Heart left ventricle (tissue), 13 donors: Measurements from ENCODE around the gene SRC.

Experiments used
- POLR2A ChIP-seq, 2 donors: fragments of 450-650 bp; IDR thresholded peaks; one replicate each; pipeline ENCODE4 v1.6.1; 2017; ENCODE audit warnings: antibody characterized with exemption in 2 of 2, mild to moderate bottlenecking in 2 of 2, moderate library complexity in 2 of 2
- TF ChIP-seq, protein P1 (sequence below), 12 donors: fragments of 200-600 bp; sonication (generic) in 4 of 12; IDR thresholded peaks; one replicate each; pipeline versions ENCODE4 v1.5.0 to v1.8.0; 2018 to 2022; ENCODE audit warnings: antibody characterized with exemption in 12 of 12, mild to moderate bottlenecking in 5 of 12
- donor health status: ischemic (EF 13 %, LVEDD 7.1; RV severe dilation, severe dysfunction).
- donor health status: DM: no; HTN: yes; CAD: no.
- donor health status: DM: no; HTN: no; CAD: no.
- donor health status: ischemic (EF 25% LVEDD 6.9; RV normal size, moderate dysfunction).
- donor health status: ischemic (EF 25% LVEDD 5.7; RV mildly dilated, moderate dysfunction).
- donor health status: ischemic (EF 35%, LVEDD 5.7; RV mildly dilated, moderate dysfunction).
- donor health status: nonischemic (EF 11% LVEDD 7.7; RV severe dilation, severe dysfunction).
- donor health status: DM: yes; HTN: yes; CAD: no.
- donor health status: PGD.
- donor health status: ischemic (EF 29% LVEDD 5.4; RV normal size, mild dysfunction).
- donor health status: nonischemic (EF 23%, LVEDD 6.1; RV moderate dilation, normal function).

DNA sequence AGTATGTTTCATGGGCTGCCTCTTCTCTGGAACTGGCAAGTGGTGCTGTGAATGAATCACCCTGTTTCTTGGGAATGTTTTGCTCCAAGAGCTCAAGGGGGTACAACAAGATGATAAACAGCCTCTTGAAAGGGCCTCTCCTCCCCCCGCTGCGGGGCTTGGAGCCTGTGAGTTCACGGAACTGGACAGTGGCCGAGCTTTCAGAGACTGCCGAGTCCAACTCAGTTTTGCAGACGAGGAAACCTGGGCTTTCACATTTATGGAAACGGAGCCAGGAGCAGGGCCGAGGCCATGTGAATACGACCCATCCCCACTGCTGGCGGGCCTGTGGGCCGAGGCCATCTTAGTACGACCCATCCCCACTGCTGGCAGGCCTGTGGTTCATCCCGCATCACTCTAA is 18.2 kb upstream of the SRC start:
- TF ChIP-seq, protein P1, sequence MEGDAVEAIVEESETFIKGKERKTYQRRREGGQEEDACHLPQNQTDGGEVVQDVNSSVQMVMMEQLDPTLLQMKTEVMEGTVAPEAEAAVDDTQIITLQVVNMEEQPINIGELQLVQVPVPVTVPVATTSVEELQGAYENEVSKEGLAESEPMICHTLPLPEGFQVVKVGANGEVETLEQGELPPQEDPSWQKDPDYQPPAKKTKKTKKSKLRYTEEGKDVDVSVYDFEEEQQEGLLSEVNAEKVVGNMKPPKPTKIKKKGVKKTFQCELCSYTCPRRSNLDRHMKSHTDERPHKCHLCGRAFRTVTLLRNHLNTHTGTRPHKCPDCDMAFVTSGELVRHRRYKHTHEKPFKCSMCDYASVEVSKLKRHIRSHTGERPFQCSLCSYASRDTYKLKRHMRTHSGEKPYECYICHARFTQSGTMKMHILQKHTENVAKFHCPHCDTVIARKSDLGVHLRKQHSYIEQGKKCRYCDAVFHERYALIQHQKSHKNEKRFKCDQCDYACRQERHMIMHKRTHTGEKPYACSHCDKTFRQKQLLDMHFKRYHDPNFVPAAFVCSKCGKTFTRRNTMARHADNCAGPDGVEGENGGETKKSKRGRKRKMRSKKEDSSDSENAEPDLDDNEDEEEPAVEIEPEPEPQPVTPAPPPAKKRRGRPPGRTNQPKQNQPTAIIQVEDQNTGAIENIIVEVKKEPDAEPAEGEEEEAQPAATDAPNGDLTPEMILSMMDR (IDR thresholded peaks at IDR 0.05) = no peak
- TF ChIP-seq POLR2A (IDR thresholded peaks at IDR 0.05) = no peak
